C4-2B (cell line): Measurements from ENCODE around the gene CCN2.
A peak's percentile ranks its signal among the peaks of the same experiment; 100 is the strongest.

Experiments used
- H3K27ac ChIP-seq: fragments of 450-650 bp; 2 replicates; pipeline ENCODE4 v1.5.1; 2017
- CTCF ChIP-seq: fragments of 450-650 bp; conservative IDR thresholded peaks from 2 replicates; pipeline ENCODE4 v1.5.1; 2017; ENCODE audit warnings: mild to moderate bottlenecking
- ZFX ChIP-seq: fragments of 450-650 bp; IDR thresholded peaks from 2 replicates; pipeline ENCODE4 v1.6.1; 2017

Gene CCN2

DNA sequence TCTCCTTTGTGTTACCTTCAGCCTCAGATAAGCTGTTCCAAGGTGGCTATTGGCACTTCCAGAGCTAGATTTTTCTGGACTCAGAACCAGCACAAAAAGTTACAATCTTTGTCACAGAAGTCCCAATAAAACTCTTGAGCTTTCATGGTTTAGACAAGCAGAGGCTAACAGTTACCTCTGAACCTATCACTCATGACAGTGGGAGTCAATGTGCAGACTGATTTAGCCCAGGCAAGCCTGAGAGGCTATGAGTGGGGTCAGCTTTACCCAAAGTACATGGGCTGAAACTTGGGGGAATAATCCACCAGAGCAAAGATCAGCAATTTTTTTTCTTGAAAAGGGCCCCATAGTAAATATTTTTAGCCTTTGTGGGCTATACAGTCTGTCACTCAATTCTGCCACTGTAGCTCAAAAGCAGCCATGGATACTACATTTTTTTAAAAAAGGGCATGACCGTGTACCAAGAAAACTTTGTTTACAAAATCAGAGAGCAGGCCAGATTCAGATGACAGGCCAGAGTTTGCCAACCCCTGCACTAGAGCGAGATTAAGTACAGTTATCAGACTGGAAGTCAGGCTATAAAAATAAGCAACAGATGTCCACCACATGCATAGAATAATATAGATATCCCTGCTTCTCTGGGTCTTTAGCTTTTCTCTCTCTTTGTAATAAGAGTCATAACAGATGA lies 20.0 kb downstream of the CCN2 start:
- H3K27ac ChIP-seq, result no peak overlapping the region
- no peak for TF ChIP-seq ZFX
- no peak for TF ChIP-seq CTCF

DNA sequence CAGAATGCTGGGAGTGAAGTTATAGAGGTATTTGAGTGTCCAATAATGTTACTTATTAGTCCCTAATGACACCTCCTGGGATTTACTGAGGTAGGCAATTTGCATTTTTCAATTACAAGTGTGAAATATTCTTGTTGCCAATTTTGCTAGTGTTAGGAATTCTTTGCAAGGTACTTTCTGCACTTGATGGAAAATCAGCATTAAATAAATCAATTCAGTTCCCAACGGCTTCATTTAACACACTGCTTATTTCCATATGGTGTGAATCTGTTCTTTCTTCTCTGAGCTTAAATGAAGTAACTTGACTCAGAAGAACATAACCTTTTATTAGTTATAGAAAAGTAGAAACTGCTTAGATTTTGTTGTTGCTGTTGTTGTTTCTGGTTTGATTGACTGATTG lies 21.2 kb downstream of the CCN2 start:
- TF ChIP-seq ZFX, result no peak
- TF ChIP-seq CTCF, result no peak
- H3K27ac ChIP-seq, result no peak overlapping the region

DNA sequence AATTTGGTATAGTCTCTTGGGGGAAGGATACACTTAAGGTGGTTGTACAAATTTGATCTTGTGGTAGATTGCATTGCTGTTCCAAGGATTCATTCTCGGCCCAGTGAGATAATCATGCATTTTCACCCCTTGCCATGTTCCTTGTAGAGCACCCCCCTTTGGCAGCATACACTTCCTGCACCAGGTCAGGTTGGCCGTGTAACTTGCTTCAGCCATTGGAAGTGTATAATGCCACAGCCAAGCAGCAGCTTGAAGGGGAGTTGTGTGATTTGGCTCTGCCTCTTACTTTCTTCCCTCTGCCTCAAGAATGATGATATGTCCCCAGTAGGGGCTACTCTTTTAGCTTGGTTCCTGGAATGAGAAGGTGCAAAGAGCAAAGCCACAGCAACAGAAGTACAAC lies 21.9 kb downstream of the CCN2 start:
- TF ChIP-seq CTCF (peak; percentile 11; the same call in 1 of the 2 replicates), ZFX (no peak)
- H3K27ac ChIP-seq, result no peak overlapping the region

DNA sequence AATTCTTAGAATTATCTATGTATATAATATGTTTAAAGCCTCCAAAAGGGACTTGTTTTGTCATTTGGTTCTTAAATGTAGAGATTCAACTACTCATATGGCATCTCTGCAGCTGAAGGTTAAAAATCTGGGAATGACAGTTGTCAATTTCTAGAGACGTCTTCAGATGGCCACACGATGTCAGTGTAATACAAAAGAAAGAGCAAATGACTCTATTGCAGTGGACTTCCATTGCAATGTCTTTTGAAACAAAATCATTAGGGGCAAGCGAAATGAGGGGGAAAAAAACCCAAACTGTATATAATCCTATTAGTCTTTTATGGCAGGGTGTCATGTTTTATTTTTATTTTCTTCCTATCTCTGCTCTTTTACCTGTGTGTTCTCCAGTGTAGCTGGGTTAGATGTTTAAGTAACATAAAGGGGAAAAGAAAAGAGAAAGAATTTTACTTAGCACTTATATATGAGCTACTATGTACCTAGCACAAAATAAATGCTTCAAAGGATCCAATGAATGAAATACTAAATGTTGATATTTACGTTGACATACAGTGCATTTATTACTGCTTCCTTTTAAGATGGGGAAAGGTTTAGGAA lies 26.2 kb downstream of the CCN2 start:
- H3K27ac ChIP-seq, result no peak overlapping the region
- TF ChIP-seq ZFX (no peak), CTCF (peak; percentile 57)

- TF ChIP-seq ZFX (no peak), CTCF (peak; percentile 86)
- no peak overlapping the region for H3K27ac ChIP-seq
These were observed 27.8 kb downstream of the CCN2 start for GRCh38 chr6:131923356-131923755.

- H3K27ac ChIP-seq, result no peak overlapping the region
- TF ChIP-seq ZFX (no peak), CTCF (no peak)
These were observed 30.5 kb downstream of the CCN2 start for GRCh38 chr6:131920656-131921055.

DNA sequence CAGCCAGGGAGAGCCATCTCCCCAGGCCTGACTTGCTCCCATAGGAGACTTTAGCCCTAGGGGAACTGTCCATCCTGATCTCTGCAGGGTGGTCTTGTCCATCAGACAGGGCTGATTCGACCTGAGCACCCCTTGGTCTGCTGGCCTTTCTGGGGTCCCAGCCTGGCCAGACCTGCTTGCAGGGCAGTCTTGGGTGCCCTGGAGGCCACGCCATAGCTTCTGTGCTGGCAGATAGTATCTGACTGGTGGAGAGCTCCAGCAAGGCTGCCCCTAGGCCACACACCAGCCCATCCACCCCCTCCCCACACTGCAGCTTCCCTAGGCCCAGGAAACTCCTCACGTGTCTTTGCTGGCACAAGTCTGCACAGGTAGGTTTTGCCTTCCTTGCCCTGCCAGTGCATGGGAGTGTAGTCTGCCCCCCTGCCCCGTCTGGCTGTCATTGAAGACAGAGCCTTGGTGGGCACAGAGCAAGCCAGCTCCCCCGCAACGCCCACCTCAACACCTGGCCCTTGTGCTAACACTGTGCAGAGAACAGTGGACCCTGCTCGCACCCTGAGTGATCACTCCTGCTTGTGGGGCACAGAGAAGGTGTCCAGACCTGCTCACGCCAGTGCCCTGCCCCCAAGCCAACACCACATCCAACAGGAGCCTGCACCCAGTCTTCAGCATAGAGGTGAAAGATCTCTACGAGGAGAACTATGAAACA lies 32.4 kb downstream of the CCN2 start:
- no peak overlapping the region for H3K27ac ChIP-seq
- TF ChIP-seq CTCF (no peak), ZFX (no peak)
